Lower leg skin (tissue), 4 donors: ENCODE results near the gene CENPO. TPM values are rescaled to one million over a fixed set of nuclear protein-coding genes. Genes with fewer than 3 reads are reported as not detected.

ENCODE experiments used
- DNase-seq, 2 donors: peaks; one replicate each; pipeline ENCODE4 v3.0.0-alpha.2; 2019; ENCODE audit warnings: low spot score in 2 of 2
- H3K4me3 ChIP-seq: fragments of 200-600 bp; sonication (generic); 2 replicates; pipeline ENCODE4 v1.5.1; 2017; ENCODE audit warnings: mild to moderate bottlenecking, low read depth; ENCODE audit not compliant: poor library complexity, severe bottlenecking
- CTCF ChIP-seq, 3 donors: fragments of 450-650 bp; IDR thresholded peaks; one replicate each; pipeline ENCODE4 v1.5.1; 2016; ENCODE audit warnings: antibody characterized with exemption in 3 of 3, mild to moderate bottlenecking in 3 of 3, moderate library complexity in 2 of 3
- POLR2A ChIP-seq, 2 donors: fragments of 450-650 bp; IDR thresholded peaks; one replicate each; pipeline ENCODE4 v1.6.1; 2016 to 2017; ENCODE audit warnings: antibody characterized with exemption in 2 of 2, mild to moderate bottlenecking in 1 of 2, moderate library complexity in 1 of 2
- WGBS, 2 donors: methylation state at CpG; one replicate each; pipeline ENCODE4 v1.1.5; 2018; 5-methylcytosine and 5-hydroxymethylcytosine counted together
- intact Hi-C: fragments of 100-400 bp; cut with DNase I; formaldehyde crosslinking; loops from one replicate; pipeline ENCODE4 v1.15.0; 2023; ENCODE audit warnings: low total_unique reads
- total RNA-seq, 4 donors: library from RNA; depleted of rRNA; stranded (reverse); fragments of >200 nt; gene quantifications; one replicate each; pipeline ENCODE4 v1.1.0, GENCODE V29; 2016

Gene CENPO
- total RNA-seq, 4 donors from 2014 or later, result 2.0 to 5.3 (median 2.4) TPM

DNA sequence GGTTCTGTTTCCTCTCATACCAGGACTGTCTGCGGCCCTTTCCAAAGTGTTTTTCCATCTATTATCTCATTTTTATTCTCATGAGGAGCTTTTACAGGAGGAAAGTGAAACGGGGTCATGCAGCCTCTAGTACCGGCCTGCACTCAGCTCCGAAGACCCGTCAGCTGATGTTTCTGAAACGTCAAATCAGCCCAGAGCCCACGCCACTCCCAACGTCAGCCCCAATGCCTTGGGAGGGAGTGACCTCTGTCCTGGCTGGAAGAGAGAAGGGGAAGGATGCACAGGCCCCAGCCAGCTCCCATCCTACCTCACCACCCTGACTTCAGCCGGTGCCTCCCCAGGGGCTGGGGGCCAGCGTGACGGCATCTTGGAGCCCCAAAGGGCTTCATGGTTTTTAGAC is 68.3 kb downstream of the CENPO start:
- 91 to 93% methylated on average over 11 of the region's 11 CpGs for WGBS, 2 donors
- DNase-seq, result no peak

GRCh38 chr2:24863641-24864040 is 70.4 kb downstream of the CENPO start:
- TF ChIP-seq POLR2A (IDR thresholded peaks at IDR 0.05) (no peak), CTCF (IDR thresholded peaks at IDR 0.05) (no peak)
- DNase-seq, result no peak
- intact Hi-C loops, result no loop called here
- H3K4me3 ChIP-seq, result no peak overlapping the region
- 74 to 78% methylated on average over 3 of the region's 3 CpGs for WGBS, 2 donors

More for the DNA sequence above, 68.3 kb downstream of the CENPO start:
- intact Hi-C loops, result no loop called here
- no peak overlapping the region for H3K4me3 ChIP-seq
- TF ChIP-seq POLR2A (IDR thresholded peaks at IDR 0.05) (no peak), CTCF (IDR thresholded peaks at IDR 0.05) (no peak)

GRCh38 chr2:24866946-24867345 is 73.7 kb downstream of the CENPO start:
- no peak for DNase-seq
- no peak overlapping the region for H3K4me3 ChIP-seq
- intact Hi-C loops, result no loop called here
- TF ChIP-seq CTCF (IDR thresholded peaks at IDR 0.05), result no peak
- TF ChIP-seq POLR2A (IDR thresholded peaks at IDR 0.05), result no peak
- 88 to 91% methylated on average over 6 of the region's 6 CpGs for WGBS, 2 donors

- no peak for DNase-seq
- TF ChIP-seq CTCF (IDR thresholded peaks at IDR 0.05), result no peak
- no peak for TF ChIP-seq POLR2A (IDR thresholded peaks at IDR 0.05)
- intact Hi-C loops, result no loop called here
- 92 to 97% methylated on average over 5 of the region's 5 CpGs for WGBS, 2 donors
- no peak overlapping the region for H3K4me3 ChIP-seq
Measured at GRCh38 chr2:24870440-24870839, 77.2 kb downstream of the CENPO start.

GRCh38 chr2:24870891-24871705 is 77.9 kb downstream of the CENPO start:
- no peak for DNase-seq
- 86 to 90% methylated on average over 16 of the region's 16 CpGs for WGBS, 2 donors
- intact Hi-C loops, result no loop called here
- no peak overlapping the region for H3K4me3 ChIP-seq
- TF ChIP-seq POLR2A (IDR thresholded peaks at IDR 0.05) (no peak), CTCF (IDR thresholded peaks at IDR 0.05) (no peak)
